Stimulated activated CD8-positive, alpha-beta memory T cell treated with anti-CD3 and anti-CD28 coated beads, Interleukin-4, amount 100 ng/mL, for 24 hours (primary cell): ENCODE measurements around the gene ATP6V1F.

ENCODE experiments used
- DNase-seq: peaks from one replicate; pipeline ENCODE4 v3.0.0-alpha.2; 2020; ENCODE audit warnings: low read depth

ATP6V1F gene

GRCh38 chr7:128869138-128869943 is 6.7 kb downstream of the ATP6V1F start:
- DNase-seq = peak; percentile 28

DNA sequence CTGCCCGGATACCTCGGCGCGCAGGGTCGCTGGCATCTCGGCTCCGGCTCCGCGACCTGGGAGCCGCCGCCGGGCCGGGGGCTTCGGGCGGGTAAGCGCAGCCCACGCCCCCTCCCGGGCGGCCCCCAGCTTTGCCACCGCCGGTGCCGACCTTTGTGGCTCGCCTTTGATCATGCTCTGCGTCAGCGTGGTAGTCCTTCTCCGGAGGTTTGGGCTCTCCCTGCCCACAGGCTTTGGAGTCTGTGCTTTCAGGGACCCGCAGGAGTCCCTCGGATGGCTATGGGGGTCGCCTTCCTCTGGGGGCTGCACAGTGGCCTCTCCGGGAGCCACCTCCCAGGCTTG is 7.3 kb downstream of the ATP6V1F start:
- no peak for DNase-seq

- no peak for DNase-seq
These were observed 8.4 kb downstream of the ATP6V1F start for GRCh38 chr7:128871050-128871449.

DNA sequence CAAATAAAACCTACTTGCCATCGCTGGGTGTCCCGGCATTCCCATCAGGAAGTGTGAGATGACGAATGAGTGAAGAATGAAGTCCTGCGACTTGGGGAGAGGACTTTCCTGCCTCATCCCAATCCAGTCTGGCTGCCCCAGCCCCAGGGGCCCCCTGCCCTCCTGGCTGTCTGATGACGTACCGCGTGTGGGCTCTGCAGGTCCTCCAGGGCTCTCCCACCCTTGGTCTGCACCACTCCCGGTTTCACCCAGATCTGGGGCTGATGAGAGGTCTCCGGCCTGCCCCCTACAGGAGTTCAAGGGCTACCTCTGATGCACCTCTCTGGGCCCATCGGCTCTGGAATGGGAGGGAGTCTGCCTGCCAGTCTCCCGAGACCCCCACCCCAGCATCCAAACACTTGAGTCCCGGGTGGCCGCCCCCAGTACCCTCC is 9.8 kb downstream of the ATP6V1F start:
- no peak for DNase-seq

- DNase-seq = no peak
These were observed 10.6 kb downstream of the ATP6V1F start for GRCh38 chr7:128873234-128873633.

- DNase-seq = no peak
These were observed 11.7 kb downstream of the ATP6V1F start for GRCh38 chr7:128874140-128875031.

DNA sequence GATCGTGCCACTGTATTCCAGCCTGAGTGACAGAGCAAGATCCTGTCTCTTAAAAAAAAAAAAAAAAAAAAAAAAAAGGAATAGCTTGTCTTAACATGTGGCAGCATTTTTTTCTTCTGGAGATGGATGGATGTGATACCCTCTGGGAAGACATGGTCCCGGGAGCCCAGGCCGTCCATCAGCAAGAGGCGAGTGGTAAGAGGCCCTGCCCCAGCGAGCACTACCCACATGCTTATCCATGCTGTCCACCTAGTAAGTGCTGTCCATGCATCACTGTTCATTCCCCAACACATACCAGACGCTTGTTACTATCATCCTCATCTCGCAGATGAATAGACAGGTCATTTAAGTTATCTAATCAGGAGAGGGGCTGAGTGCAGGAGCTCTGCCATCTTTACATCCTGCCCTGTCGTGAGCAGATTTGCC is 12.9 kb downstream of the ATP6V1F start:
- no peak for DNase-seq

DNA sequence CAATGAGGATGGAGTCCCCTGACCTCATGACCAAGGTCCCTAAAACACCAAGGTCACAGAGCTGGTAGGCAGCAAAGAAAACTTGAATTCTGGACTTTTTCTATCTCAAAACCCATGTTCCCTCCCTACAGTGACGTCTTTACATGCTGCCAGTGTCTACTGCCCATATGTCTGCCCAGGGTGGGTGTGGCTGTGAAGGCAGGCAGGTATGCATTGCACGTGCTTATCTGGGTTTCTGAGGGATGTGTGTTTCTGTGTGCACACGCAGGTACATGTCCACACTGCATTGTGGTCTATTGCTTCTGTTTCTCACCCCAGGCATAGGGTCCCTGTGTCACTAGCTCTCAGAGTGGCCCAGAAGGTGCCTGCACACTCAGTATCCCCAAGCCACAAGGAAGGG is 13.5 kb downstream of the ATP6V1F start:
- DNase-seq = no peak

DNA sequence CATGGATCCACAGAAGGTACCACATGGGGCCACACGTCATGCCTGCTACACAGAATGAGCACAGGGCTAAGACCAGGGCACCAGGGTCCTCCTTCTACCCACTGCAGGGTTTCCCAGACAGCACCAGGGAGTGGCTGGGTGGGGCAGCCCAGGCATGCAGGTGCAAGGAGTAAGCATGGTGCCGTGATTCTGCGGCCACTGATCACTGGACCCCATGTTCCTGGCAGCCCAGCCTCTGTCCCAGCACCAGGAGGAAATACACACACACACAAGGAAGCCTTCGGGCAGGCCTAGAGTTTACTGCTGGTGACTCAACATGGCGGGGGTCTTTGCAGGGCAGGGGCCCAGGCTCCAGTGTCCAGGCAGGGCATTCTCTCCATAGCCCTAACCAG is 13.9 kb downstream of the ATP6V1F start:
- DNase-seq = no peak

DNA sequence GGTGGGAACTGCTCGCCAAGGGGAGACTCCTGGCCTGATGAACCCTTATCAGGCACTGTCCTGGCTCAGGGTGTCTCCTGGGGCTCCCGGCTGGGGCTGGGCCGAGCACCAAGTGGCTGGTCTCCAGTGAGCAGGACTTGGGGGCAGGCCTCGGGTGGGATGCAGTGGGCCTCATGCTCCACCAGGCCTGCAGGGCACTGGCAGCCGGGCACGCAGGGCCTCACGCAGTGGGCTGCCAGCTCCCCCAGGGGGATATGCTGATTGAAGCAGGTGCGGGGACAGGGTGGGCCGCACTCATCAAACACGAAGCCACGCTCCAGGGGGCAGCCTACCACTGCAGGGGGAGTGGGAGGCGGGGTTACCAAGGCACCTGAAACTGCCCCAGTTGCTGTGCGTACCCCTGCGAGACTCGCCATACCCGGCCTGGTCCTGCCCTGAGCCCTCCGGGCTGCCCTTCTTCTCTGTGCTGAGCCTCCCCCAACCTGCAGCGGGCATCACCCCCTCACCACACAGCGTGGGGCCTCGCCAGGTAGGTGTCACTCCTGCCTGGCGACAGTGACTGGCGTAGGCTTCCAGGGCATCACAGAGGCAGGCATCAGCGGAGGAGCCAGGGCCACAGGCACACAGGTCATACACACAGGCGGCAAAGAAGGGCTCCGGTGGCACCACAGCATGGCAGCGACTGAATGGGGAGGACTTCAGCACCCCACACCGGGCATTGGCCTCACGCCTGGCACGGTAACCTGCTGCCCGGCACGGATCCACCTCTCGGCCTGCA is 14.5 kb downstream of the ATP6V1F start:
- DNase-seq = no peak

DNA sequence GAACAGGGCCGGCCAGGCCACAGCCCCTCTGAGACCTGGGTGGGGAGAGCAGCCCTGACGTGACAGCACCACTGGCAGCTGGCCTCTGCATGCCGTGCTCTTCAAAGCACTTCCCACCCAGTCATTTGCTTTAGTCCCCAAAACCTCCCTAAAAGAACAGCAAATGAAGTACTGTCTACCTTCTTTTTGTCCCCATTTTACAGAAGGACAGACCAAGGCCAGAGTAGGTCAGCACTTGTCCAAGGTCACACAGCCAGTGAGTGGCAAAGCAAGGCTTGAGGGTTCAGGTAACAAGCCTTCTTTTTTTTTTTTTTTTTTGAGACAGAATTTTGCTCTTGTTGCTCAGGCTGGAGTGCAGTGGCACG is 15.1 kb downstream of the ATP6V1F start:
- DNase-seq = no peak

DNA sequence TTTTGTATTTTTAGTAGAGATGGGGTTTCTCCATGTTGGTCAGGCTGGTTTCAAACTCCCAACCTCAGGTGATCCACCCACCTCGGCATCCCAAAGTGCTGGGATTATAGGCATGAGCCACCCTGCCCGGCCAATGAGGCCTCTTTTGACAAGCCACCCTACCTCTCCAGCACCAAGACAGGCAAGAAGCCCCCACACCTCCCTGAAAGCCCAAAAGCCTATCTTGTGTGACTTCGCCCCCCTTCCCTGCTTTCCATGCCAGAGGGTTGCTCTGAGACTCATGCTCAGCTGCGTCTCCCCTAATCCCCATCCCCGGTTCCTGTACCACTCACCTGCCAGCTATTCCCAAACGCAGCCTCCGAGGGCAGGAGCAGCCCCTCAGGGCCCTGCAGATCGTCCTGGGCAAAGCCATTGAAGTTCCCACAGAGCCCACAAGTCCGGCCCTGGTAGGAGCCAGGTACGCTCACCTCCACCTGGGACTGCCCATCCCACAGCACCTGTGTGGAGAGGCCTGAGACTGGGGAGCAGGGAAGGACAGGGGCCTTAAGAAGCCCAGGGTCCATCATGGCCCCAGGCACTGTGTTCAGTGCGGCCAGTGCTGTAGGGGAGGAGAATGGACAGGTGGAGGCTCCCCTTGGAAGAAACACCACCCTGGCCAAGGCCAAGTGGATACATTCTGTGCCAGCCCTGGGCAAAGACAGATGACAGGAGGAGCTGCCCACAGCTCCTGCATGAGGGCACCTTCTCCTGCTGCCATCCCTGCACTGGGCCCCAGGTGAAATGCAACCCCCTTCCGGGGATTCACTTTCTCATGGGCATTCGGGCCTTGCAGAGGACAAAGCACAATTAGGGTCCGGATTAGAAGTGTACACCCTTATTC is 15.8 kb downstream of the ATP6V1F start:
- no peak for DNase-seq

- DNase-seq = no peak
These were observed 16.8 kb downstream of the ATP6V1F start for GRCh38 chr7:128879461-128879938.

- DNase-seq = no peak
These were observed 17.5 kb downstream of the ATP6V1F start for GRCh38 chr7:128879939-128880746.

DNA sequence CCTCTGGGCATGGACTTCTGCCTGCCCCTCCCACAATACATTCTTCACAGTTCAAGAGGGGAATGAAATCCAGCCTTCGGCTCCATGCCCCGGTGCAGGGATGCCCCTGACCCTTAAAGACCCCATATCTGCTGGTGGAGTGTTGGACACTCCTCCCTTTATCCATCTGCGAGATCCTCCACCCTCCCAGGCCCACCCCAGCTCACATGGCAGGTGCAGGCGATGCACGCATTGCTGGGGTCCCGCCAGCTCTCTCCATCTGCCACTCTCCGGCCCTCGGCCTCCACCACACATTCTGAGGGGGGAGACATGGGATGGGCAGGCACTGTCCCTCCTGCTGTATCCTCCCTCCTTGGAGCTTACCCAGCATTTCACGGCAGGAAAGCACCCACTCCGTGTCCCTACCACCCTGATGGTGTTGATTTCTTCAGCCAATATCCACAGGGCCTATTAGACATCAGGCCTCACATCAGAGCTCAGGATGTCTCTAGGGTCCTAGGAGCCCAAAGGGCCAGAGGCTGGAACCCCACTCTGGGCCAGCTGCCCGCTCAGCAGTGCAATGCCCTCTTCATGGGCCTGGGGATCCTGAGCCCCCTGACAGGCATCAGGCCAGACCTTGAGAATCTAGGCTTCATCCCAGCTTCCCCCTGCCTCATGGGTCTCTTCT is 18.3 kb downstream of the ATP6V1F start:
- no peak for DNase-seq

- no peak for DNase-seq
These were observed 18.9 kb downstream of the ATP6V1F start for GRCh38 chr7:128881458-128882125.

GRCh38 chr7:128882134-128882533 is 19.5 kb downstream of the ATP6V1F start:
- DNase-seq = no peak

- peak; percentile 80 for DNase-seq
These were observed 21.2 kb downstream of the ATP6V1F start for GRCh38 chr7:128883622-128884448.
